Heart left ventricle (tissue), 13 donors: ENCODE measurements around the gene RGS5.

ENCODE experiments used
- POLR2A ChIP-seq, 2 donors: fragments of 450-650 bp; IDR thresholded peaks; one replicate each; pipeline ENCODE4 v1.6.1; 2017; ENCODE audit warnings: antibody characterized with exemption in 2 of 2, mild to moderate bottlenecking in 2 of 2, moderate library complexity in 2 of 2
- TF ChIP-seq, protein P1 (sequence below), 12 donors: fragments of 200-600 bp; sonication (generic) in 4 of 12; IDR thresholded peaks; one replicate each; pipeline versions ENCODE4 v1.5.0 to v1.8.0; 2018 to 2022; ENCODE audit warnings: antibody characterized with exemption in 12 of 12, mild to moderate bottlenecking in 5 of 12
- donor health status: ischemic (EF 13 %, LVEDD 7.1; RV severe dilation, severe dysfunction).
- donor health status: DM: no; HTN: yes; CAD: no.
- donor health status: DM: no; HTN: no; CAD: no.
- donor health status: ischemic (EF 25% LVEDD 6.9; RV normal size, moderate dysfunction).
- donor health status: ischemic (EF 25% LVEDD 5.7; RV mildly dilated, moderate dysfunction).
- donor health status: ischemic (EF 35%, LVEDD 5.7; RV mildly dilated, moderate dysfunction).
- donor health status: nonischemic (EF 11% LVEDD 7.7; RV severe dilation, severe dysfunction).
- donor health status: DM: yes; HTN: yes; CAD: no.
- donor health status: PGD.
- donor health status: ischemic (EF 29% LVEDD 5.4; RV normal size, mild dysfunction).
- donor health status: nonischemic (EF 23%, LVEDD 6.1; RV moderate dilation, normal function).

- TF ChIP-seq, protein P1, sequence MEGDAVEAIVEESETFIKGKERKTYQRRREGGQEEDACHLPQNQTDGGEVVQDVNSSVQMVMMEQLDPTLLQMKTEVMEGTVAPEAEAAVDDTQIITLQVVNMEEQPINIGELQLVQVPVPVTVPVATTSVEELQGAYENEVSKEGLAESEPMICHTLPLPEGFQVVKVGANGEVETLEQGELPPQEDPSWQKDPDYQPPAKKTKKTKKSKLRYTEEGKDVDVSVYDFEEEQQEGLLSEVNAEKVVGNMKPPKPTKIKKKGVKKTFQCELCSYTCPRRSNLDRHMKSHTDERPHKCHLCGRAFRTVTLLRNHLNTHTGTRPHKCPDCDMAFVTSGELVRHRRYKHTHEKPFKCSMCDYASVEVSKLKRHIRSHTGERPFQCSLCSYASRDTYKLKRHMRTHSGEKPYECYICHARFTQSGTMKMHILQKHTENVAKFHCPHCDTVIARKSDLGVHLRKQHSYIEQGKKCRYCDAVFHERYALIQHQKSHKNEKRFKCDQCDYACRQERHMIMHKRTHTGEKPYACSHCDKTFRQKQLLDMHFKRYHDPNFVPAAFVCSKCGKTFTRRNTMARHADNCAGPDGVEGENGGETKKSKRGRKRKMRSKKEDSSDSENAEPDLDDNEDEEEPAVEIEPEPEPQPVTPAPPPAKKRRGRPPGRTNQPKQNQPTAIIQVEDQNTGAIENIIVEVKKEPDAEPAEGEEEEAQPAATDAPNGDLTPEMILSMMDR (IDR thresholded peaks at IDR 0.05), result no peak
- TF ChIP-seq POLR2A (IDR thresholded peaks at IDR 0.05), result no peak
Measured at GRCh38 chr1:163155606-163156005, 47.1 kb downstream of the RGS5 start.
